HG03442 (cell line): ENCODE measurements around the gene ASPRV1.
"Not testable (repeated sequence)": the region's sequence is repeated elsewhere in the genome, so short reads cannot be mapped to it uniquely, and the experiment has no call there.

Experiments used
- ATAC-seq: cut with Tn5 transposase; IDR thresholded peaks from one replicate; pipeline ENCODE4 v1.9.1; 2021; ENCODE audit warnings: mild to moderate bottlenecking, moderate library complexity; ENCODE audit not compliant: unreplicated experiment

The ASPRV1 gene

DNA sequence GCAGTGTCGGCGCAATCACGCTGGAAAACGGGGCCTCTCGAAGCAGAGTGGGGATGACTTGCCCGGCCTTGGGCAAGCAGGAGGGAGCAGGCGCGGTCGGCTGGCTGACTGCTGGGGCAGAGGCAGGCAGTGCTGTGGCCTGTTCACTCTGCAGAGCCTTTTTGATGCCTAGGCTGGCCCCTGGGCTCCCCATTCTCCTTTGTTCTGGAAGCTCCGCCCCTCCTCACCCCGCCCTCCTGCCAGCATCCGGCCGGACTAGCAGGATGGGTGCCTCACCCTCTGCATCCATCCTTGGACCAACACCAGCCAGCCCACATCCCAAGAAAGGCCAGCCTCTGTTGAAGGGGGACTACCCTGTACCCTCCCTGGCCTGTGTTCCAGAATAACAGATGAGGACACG, at the start of gene ASPRV1:
ASPRV1 (minus strand) TSS at position 136 of the 400 bp plus-strand sequence. CDS start 195 bp downstream, outside the sequence.
- ATAC-seq = no peak

DNA sequence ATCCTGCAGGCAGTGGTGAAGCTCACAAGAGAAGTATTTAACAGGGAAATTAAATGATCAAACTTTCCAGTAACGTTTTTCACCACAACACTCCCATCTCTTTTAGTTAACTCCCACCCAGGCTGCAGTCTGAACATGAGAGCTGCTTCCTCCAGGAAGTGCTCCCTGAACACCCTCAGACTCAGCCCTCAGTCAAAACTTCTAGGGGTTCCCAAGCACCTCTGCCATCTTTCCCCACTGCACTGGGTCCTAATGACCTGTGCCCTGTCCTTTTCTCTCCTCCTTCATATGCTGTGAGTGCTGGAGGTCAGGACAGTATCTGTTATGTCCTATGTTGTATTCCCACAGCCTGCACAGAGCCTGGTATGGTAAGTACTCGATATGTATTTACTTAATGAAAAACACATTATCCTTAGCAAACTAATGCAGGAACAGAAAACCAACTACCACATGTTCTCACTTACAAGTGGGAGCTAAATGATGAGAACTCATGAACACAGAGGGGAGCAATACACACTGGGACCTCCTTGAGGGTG, 49.2 kb upstream of the ASPRV1 start:
- no peak for ATAC-seq

DNA sequence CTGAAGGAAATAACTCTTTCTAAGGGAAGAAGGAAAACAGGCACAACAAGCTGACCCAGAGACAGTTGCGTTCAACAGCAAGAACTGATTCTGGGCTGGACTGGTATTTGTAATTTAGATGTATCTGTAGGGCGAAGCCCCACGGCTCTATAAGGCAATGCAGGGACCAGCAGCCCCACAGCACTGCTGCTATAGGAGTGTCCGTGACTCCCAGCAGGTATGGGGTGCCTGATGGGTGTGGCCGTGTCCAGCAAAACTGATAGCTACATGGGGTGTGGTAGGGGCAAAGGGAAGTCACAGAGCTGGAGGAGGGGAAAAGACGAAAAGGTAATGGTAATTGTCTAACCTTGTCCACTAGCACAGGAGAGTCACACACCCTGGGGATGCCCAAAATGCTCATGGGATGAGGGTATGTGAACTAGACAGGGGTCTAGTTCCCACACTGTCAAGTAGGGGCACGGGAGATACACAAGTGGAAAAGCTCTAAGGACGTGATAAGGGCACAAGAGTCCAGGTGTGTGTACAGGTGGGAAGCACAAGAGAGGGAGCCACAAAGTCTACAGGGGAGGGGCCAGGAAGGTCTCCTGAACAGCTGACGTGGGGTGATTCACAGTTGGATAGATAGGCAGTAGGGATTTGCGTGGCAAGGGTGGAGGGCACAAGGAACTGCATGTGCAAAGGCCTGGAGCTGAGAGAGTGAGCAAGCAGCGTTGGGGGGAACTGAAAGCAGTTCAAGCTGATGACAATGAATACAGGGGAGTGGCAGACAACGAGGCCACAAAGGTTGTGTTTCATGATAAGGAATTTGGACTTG, 48.5 kb upstream of the ASPRV1 start:
- no peak for ATAC-seq

DNA sequence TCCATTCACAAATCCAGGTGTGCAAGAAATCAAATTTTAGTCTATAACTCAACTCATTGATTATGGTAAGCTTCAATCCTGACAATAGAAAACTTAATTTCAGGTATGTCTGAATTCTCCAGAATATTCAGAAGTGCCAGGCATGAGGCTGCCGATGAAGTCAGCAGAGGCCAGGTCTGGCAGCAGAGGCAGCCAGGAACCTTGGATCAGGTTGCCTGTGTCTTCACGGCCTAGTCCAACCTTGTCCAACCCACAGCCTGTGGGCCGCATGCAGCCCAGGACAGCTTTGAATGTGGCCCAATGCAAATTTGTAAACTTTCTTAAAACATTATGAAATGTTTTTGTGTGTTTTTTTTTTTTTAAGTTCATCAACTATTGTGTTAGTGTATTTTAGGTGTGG, 46.9 kb upstream of the ASPRV1 start:
- ATAC-seq = no peak

DNA sequence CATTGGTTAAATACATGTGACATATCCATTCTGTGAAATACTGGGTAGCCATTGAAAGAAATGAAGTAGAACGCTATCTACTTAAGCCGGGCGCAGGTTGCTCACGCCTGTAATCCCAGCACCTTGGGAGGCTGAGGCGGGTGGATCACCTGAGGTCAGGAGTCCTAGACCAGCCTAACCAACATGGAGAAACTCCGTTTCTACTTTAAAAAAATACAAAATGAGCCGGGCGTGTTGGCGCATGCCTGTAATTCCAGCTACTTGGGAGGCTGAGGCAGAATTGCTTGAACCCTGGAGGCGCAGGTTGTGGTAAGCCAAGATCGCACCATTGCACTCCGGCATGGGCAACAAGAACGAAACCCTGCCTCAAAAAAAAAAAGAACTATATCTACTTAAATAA, 45.7 kb upstream of the ASPRV1 start:
- ATAC-seq = no peak

DNA sequence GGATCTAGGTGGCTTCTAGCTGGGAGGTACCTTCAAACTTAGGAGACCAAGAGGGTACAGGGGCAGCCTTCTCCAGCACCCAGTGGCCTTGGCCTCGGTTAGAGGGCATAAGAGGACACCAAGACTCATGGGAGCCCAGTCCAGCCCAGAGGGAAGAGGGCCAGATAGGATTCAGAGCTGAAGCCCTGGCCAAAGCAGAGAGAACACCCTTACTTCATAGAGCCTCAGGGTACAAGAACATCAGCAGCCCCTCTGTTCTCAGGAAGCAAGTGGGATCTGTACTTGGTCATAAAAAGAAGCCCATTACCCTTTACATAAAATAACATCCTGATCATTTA, 45.0 kb upstream of the ASPRV1 start:
- ATAC-seq = no peak

DNA sequence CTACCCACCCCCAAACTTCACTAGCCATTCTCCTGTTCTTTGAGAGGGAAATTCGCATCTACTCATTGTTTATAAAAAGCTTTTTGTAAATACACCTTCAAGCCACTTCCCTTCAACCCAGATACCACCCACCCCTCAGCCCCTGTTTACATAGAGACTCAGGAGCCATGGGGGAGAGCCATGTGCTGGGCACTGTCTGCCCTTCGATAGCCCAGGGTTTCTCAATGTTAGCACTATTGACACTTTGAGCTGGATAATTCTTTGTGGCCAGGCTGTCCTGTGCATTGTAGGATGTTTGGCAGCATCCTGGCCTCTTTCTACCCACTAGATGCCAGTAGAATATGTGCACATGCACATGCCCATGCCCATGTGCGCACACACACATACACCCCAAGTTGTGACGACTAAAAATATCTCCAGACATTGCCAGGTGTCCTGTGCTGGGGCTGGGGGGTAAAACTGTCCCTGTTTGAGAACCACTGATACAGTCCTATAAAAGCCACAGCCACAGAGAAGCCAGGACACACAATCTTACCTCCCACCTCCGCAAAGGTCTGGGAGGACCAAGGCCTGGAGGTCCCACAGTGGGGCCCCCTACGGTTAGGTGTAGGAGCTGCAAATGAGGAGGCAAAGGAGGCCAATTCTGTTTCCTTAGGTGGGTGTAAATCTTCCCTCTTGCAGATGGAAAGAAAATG, 44.5 kb upstream of the ASPRV1 start:
- no peak for ATAC-seq

DNA sequence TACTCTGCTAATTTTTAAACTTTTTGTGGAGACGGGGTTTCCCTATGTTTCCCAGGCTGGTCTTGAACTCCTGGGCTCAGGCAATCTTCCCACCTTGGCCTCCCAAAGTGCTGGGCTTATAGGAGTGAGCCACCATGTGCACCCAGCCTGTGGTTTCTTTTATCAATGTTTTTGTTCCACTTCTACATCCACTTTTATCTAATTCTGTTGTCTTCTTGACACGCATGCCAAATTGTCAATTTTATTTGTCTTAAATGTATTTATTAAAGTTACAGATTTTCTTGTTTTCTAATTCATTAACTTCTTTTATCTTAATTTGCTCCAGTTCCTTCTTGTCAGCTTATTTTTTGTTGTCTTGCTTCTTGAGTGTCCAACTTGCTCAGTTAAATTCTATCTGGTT, 43.8 kb upstream of the ASPRV1 start:
- ATAC-seq = no peak

DNA sequence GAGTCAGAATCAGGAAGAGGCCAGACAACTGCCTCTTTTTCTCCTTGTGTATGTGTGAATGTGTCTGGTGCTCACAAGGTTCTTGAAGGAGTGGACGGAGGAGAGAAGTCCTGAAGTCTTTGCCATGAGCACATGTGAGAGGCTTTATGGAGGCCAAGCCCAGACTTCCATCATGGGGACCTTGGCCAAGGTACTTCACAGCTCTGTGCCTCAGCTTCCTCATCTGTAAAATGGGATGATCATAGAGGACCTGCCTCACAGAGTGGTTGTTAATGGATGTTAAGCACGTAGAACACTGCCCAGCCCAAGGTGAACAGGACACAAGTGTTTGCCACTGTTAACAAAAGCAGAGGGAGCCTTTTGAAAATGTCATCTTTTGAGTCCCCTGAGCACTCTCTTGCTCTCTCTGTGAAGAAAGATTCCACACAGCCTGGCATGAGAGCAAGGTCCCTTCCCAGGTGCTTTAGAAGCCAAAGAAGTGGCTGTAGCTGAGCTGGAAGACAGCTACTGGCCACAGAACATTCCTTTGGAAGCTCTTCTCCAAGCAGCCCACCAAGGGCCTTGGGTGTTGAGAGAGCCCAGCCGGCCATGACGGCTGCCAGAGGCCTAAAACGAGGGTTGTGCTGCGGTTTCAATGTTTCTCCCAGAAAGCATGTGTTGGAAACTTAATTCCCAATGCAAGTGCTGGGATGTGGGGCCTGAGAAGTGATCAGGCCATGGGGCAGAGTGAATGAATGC, 41.8 kb upstream of the ASPRV1 start:
- no peak for ATAC-seq

DNA sequence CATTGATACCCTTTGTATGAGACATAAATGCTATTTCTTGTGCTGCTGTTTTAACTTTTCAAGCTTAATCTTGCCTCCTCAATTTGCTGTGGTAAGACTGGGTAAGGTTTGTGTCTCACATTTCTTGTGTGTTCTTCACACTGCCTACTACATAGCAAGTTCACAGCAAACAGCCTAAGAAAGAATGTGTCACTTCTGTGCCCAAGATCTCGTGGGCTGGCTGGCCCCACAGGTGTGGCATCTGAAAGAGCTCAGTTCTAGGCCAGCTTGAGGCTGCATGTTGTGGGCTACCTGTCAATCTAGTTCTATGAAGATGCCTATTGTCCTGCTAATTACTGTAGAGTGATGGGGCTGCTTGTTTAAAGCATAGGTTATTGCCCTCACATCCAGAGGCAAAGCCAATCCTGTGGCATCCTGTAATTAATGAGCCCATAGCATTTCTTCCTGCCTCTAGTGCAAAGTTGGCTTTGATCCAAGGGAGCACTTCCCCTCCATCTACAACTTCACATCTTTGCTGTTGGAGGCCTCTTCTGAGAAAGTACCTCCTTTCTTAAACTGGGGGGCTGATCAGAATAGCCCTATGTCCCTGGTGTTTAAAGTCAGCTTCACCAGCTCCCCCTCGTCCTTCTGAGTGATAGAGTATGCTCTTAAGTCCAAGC, 40.9 kb upstream of the ASPRV1 start:
- ATAC-seq = no peak

DNA sequence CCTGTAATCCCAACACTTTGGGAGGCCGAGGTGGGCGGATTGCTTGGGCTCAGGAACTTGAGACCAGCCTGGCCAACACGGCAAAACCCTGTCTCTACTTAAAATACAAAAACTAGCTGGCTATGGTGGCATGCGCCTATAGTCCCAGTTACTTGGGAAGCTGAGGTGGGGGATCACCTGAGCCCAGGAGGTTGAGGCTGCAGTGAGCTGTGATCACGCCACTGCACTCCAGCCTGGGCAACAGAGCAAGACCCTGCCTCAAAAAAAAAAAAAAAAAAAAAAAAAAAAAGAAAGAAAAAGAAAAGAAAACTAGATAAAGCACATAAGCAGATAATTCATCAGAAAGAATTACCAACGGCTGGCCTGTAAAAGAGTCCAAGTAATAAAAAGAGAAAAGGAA, 39.1 kb upstream of the ASPRV1 start:
- not testable (repeated sequence) for ATAC-seq

DNA sequence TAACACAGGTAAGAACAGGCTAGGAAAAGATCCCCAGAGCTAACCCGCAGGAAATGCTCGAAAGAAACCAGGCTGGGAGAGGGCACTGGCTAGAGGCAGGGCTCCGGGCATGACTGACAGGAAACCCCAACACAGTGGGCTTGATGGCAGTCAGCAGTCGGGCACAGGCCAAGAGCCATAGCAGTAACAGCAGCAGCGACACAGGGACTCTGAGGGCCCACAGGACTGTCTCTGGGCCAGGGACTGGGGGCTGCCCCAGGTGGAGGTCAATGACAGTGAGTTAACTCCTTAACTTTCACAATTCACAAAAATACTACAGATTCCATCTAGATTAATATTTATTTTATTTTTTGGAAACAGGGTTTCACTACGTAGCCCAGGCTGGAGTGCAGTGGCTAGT, 37.3 kb upstream of the ASPRV1 start:
- ATAC-seq = no peak

DNA sequence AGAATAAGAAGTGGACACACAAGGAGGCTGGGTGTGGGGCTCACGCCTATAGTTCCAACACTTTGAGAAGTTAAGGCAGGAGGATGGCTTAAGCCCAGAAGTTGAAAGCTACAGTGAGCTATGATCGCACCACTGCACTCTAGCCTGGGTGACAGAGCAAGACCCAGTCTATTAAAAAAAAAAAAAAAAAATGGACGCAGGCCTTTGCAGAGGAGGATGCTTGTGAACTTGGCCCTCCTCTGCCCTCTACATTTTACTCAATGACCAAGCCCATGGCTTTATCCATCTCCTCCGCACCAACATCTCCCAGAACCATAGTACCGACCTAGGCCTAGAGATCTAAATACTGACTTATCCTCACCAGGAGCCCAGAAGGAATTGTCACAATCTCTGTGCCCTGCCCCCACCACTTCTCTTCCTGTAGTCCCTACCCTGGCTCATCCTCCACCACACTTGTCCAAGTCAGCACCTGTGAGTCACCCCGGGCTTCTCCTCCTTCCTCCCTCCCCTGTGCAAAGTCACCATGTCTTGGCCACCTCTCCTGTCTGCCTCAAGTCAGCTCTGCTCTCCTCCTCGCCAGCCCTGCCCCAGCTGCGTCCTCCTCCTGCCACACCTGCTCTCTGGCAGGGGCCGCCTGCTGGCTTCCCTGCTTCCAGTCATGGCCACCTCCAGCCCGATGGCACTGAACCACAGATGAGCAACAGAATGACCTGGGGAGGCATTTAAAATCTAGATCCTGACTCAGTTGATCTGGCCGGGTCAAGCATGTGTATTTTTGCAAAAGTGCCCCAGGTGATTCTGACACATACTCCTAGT, 35.8 kb upstream of the ASPRV1 start:
- ATAC-seq = no peak

DNA sequence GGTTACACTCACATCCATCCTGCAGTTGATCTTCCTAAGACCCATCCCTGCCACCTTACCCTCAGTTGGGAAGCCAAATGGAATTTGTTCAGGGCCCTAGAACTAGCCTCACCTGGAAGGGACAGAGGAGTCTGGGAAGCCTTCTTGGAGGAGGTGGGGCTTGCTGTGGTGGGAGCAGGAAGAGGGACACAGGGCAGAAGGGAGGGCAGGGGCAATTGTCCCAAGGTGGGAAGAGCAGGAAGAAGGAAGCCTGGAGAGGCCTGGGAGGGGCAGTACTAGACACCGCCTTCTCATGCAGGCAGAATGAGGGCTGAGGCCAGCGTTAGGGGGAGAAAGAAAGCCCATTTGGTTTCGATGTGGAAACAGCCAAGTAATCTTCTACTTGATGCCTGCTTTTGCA, 34.1 kb upstream of the ASPRV1 start:
- no peak for ATAC-seq

DNA sequence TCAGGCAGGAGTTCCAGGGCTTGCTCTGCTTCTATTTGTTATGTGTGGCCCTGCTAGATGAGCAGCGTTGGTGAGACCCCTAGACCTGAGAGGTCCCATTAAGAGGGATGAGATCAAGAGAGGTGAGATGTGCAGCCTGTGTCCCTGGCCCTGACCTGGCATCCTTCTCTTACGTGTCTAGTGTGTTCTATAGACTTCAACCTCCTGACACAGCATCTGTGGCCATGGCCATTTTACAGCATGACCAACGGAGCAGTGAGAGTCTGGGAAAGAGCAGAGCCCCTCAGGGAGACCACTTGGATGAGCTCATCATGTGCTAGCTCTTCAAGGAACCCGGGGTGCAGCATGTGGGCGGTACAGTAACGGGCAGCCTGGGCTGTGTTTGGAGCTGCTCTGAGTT, 32.7 kb upstream of the ASPRV1 start:
- ATAC-seq = no peak

DNA sequence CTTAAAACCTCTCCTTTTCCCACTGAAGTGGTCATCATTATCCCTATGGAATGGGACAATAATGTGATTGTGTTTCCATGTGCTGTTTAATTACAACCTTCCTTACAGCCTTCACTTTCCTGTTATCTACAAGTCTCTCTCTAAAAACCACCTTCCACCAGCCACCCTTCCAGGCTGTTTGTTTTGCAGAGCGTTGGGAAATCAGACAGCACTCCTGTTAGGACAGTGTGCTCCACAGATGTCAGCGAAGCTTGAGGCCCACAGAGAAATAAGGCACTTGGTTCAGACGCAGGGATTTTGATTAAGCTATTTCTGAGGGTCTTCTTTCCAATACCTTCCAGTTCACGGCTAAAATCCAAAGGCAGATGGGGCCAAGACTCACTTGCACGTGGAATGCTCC, 32.3 kb upstream of the ASPRV1 start:
- no peak for ATAC-seq

DNA sequence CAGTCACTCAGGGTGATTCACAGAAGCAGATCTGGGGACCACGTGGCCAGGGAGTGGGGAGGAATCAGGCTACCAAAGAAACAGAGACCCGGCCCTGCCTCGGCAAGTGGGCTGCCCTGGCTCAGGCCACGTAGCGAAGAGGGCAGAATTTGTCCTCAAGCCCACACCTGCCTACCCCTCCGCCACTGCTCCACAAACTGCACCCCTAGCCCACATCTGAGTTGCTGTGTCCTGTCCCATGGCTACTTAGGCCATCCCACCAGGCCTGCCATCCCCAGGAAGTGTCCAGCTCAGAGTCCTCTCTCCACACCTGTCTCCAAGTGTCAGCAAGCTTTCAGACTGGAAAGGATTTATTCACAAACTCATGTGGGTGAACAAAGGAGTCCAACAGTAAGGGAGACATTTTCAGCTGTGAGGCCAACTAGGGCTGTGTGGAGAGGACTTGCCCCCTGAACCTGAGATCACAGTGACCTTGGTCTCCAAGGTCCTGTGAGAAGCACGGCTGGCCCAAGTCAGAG, 31.7 kb upstream of the ASPRV1 start:
- no peak for ATAC-seq

DNA sequence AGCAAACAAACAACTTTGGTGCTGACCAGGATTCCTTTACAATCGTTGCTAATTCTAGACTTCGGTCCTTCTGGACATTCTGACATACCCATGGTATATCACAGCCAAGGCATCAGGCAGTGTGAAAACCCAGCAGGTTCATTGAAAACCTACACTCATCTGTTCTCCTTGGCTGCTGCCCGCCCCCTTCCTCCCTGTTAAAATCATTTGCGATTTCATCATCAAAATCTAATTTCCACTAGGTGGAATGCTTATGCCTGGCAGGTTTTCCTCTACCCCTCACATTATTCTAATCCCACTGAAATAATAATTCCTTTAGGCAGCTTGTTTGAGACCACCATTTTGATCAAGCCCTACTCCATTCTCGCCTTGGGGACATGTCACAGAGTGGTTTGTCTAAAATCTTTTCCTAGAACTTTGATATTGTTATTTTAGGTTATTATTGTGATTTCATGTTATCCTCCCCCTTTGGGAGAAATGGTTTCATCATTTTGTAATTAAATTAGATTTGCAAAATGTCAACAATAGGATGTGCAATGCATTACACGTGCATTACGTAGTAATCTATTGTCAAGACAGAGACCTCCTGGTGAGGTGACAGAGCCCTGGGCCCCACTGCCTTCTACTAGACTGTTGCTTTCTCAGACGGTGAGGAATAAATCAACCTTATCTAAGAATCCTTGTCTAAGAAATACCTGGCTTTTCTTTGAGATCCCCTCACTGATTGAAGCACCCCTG, 31.0 kb upstream of the ASPRV1 start:
- no peak for ATAC-seq

DNA sequence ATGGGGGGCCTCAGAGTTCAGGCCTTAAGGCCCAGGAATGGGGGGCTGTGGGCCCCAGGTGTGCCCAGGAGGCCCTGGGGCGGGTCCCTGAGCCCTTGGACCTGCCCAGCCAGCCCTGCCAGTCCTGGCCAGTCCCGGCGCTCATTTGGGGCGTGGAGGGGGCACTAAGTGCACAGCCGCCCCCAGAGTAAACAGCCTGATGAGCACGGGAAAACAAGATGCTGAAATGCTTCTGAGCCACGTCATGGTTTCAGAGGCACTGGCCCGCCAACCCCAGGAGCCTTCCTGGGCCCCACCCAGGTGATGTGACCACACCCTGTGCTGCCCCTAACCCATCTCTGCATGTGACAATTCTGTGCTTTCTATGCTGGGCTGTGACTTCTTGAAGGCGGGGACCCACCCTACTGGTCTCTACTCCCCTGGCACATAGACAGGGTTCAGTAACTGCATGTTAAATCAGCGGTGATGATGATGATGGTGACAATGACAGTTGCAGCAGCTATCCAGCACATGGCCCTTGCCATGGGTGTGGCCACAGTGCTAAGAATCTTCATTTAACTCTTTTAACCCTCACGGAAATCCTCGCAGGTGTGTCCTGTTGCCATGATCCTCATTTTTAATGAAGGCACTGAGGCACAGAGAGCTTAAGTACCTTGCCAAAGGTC, 28.1 kb upstream of the ASPRV1 start:
- ATAC-seq = no peak
